KOPT-K1 (cell line): ENCODE data around the gene ANXA11.

Experiments
- H3K27ac ChIP-seq: fragments of 200-600 bp; sonication (generic); 2 replicates; pipeline ENCODE4 v1.5.1; 2016; ENCODE audit warnings: antibody characterized with exemption, mild to moderate bottlenecking, low read depth, low read length; ENCODE audit not compliant: poor library complexity, severe bottlenecking
- H3K36me3 ChIP-seq: fragments of 200-600 bp; sonication (generic); 2 replicates; pipeline ENCODE4 v1.5.1; 2017; ENCODE audit warnings: antibody characterized with exemption, mild to moderate bottlenecking, low read length, moderate library complexity; ENCODE audit not compliant: insufficient read depth
- H3K9me3 ChIP-seq: fragments of 200-600 bp; sonication (generic); 2 replicates; pipeline ENCODE4 v1.5.1; 2017; ENCODE audit warnings: antibody characterized with exemption, low read length, mild to moderate bottlenecking; ENCODE audit not compliant: insufficient read depth, poor library complexity, severe bottlenecking

Gene ANXA11

GRCh38 chr10:80185578-80186299 is 19.6 kb downstream of the ANXA11 start:
- Histone ChIP-seq H3K36me3 (peaks cover 14% of the 10 kb centered on the region; the same call in 1 of the 2 replicates), H3K9me3 (no peaks in the 10 kb centered on the region), H3K27ac (peak overlapping the region; percentile 87)

- no peak overlapping the region for H3K27ac ChIP-seq
- H3K36me3 ChIP-seq, result peaks cover 25% of the 10 kb centered on the region
- H3K9me3 ChIP-seq, result no peaks in the 10 kb centered on the region
These were observed 21.0 kb downstream of the ANXA11 start for GRCh38 chr10:80184291-80184690.

DNA sequence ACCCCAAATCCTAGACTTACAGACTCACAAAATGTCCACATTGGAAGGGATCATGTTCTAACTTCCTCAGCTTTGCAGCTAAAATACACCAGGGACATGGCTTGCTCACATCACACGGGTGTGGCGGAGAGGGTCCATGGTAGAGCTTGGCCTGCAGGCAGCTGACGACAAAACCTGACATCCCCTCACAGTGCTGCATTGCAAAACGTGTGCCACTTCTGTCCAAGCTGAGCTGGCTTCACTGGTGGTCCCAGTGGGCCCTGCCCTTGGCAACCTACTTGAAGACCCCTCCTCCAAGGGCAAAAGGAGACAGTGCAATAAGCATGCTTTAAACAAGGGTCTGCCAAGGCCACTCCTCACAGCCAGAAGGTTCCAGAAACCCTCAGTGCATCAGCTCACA is 21.9 kb downstream of the ANXA11 start:
- Histone ChIP-seq H3K36me3 (peaks cover 25% of the 10 kb centered on the region), H3K27ac (no peak overlapping the region), H3K9me3 (no peaks in the 10 kb centered on the region)

DNA sequence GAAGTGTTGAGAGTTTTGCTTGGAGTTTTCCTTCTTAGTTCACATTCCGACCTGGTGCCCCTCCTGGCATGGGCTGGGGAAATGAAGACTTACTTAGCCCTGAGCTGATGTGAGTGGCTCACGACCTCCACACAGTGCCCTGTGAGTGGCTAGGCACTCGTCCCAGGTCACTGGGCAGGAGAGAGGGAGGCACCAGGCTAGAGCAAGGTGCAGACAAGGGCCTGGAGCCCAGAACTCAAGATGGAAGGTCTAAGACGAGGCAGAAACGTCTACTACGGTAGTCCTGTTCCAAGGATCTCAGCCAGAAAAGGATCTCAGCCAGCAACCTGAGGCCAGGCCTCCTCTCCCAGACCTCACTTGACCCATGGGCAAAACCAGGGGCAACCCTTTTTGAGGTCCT is 22.4 kb downstream of the ANXA11 start:
- peaks cover 25% of the 10 kb centered on the region for H3K36me3 ChIP-seq
- H3K27ac ChIP-seq, result no peak overlapping the region
- no peaks in the 10 kb centered on the region for H3K9me3 ChIP-seq

GRCh38 chr10:80177781-80178636 is 27.3 kb downstream of the ANXA11 start:
- Histone ChIP-seq H3K9me3 (no peaks in the 10 kb centered on the region), H3K27ac (no peak overlapping the region), H3K36me3 (peaks cover 25% of the 10 kb centered on the region)

DNA sequence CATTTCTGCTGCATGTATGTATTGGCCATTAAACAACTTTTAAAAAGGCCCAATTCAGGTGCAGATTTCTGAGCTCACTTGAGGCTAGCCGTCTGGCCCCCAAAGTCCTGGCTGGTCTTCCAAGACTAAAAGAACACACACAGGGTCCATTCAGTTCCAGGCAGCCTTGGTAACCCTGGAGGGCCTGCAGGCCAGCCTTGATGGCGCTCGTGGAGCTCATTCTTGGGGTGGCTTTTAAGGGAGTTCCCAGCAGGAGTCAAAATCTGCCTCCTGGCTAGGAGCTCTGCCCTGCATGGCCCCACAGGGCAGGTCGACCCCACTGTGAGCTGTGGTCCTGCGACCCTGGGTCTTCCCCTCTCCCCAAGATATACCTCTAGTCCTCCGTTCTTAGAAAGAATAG is 28.8 kb downstream of the ANXA11 start:
- Histone ChIP-seq H3K9me3 (no peaks in the 10 kb centered on the region), H3K36me3 (peaks cover 34% of the 10 kb centered on the region), H3K27ac (no peak overlapping the region)

GRCh38 chr10:80174641-80175395 is 30.5 kb downstream of the ANXA11 start:
- Histone ChIP-seq H3K9me3 (no peaks in the 10 kb centered on the region), H3K27ac (no peak overlapping the region), H3K36me3 (peaks cover 45% of the 10 kb centered on the region)

DNA sequence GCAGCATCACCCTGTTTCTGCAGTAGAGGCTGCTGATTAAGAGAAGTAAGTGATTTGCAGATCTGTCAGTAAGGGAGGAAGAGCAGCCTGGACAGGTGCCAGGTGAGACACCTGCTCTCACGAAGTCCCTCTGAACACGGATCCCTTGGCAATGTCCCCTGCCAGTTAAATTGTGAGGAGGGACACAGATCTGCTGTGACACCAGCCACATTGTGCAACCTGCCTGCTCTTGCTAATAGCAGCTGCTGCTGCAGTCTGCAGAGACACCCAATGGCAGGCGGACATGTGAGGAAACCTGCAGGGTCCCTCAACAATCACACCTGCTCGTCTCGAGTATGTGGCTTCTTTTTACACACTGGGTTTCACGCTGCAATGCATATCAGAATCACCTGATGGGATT is 31.9 kb downstream of the ANXA11 start:
- Histone ChIP-seq H3K9me3 (no peaks in the 10 kb centered on the region), H3K27ac (no peak overlapping the region), H3K36me3 (peaks cover 50% of the 10 kb centered on the region)

GRCh38 chr10:80172896-80173295 is 32.4 kb downstream of the ANXA11 start:
- H3K27ac ChIP-seq, result no peak overlapping the region

DNA sequence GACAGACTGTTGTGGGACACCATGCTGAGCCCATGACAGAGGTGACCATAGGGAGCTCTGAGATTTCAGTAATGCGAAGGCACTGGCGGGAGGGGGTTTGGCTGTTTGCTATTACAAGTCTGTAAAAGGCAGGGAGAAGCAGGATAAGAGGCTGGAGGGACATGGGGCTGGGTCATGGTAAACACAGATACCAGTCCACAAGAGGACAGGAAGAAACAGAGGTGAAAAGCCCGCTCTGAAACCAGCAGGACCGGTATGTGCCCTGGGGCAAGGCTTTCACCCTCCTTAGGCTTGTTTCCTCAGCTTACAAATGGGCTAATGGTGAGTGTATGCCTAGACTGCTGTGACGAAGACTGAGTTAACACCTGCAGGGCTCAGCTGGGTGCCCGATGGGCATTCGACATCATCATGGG is 34.1 kb downstream of the ANXA11 start:
- peaks cover 70% of the 10 kb centered on the region for H3K36me3 ChIP-seq
- H3K9me3 ChIP-seq, result no peaks in the 10 kb centered on the region
- H3K27ac ChIP-seq, result no peak overlapping the region

More at GRCh38 chr10:80172896-80173295, 32.4 kb downstream of the ANXA11 start:
- H3K36me3 ChIP-seq, result peaks cover 54% of the 10 kb centered on the region
- H3K9me3 ChIP-seq, result no peaks in the 10 kb centered on the region

- Histone ChIP-seq H3K36me3 (peaks cover 76% of the 10 kb centered on the region), H3K9me3 (no peaks in the 10 kb centered on the region), H3K27ac (no peak overlapping the region)
These were observed 34.7 kb downstream of the ANXA11 start for GRCh38 chr10:80170641-80171040.

DNA sequence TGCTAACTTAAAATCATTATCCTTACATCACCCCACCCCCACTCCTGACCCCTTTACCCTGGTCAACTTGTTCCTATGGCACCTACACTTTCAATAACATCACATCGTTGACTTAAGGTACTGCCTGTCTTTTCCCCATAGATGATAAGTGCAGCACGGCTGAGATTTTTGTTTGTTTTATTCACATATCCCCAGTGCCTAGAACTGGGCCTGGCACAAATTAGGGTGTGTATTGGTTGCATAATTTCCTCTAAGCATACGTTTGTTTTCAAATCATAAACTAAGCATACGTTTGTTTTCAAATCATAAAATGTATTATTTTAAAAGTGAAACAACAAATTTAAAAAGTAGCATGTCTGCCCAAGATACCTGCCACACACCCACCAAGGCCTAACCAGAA is 35.3 kb downstream of the ANXA11 start:
- H3K27ac ChIP-seq, result no peak overlapping the region
- H3K9me3 ChIP-seq, result no peaks in the 10 kb centered on the region
- H3K36me3 ChIP-seq, result peaks cover 82% of the 10 kb centered on the region

DNA sequence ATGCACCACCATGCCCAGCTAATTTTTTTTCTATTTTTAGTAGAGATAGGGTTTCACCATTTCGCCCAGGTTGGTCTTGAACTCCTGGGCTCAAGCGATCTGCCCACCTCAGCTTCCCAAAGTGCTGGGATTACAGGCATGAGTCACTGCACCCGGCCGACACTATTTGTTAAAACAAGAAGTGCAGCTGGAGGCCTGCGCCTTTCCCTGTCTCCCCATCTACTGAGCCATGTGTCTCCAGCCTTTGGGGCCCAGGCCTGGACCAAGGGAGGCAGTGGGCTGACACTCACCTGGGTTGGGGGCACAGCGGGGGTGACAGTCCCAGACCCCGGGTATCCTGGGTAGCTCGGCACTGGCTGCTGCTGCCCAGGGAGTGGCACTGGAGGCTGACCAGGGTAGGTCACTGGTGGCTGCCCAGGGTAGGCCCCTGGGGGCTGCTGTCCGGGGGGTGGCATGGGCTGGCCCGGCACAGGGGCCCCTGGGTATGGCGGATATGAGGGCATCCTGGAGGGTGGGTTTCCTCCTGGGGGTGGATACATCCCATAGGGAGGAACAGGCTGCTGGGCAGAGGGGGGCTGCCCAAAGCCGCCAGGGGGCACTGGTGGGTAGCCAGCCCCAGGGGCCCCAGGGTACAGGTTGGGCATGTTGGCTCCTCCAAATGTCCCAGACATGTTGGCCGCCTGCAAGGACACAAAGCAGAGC is 36.5 kb downstream of the ANXA11 start:
- Histone ChIP-seq H3K9me3 (no peaks in the 10 kb centered on the region), H3K27ac (no peak overlapping the region), H3K36me3 (peaks cover 93% of the 10 kb centered on the region)

DNA sequence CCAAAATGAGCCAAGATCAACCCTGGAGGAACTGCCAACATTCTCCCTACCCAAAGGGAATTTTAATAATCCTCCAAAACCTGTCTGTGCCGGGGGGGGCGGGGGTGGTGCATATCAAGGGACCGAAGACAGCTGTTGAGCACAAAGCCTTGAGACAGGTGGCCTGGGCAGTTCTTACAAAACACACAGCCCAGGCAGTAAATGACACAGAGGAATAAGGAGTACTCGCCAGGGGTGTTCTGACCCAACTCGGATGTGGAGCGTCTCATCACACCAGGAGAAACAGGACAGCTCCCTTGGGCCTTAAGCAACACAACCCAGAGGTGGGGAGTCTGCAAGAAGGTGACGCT is 37.2 kb downstream of the ANXA11 start:
- peaks cover 93% of the 10 kb centered on the region for H3K36me3 ChIP-seq
- H3K9me3 ChIP-seq, result no peaks in the 10 kb centered on the region
- no peak overlapping the region for H3K27ac ChIP-seq
